ENCODE data around the gene HOXC6. TPM values are rescaled to one million over a fixed set of nuclear protein-coding genes. Genes with fewer than 3 reads are reported as not detected.
A peak's percentile ranks its signal among the peaks of the same experiment; 100 is the strongest.

HOXC6 gene
- total RNA-seq, result 0.24 TPM in 1 of 2 replicates, not detected in the other

DNA sequence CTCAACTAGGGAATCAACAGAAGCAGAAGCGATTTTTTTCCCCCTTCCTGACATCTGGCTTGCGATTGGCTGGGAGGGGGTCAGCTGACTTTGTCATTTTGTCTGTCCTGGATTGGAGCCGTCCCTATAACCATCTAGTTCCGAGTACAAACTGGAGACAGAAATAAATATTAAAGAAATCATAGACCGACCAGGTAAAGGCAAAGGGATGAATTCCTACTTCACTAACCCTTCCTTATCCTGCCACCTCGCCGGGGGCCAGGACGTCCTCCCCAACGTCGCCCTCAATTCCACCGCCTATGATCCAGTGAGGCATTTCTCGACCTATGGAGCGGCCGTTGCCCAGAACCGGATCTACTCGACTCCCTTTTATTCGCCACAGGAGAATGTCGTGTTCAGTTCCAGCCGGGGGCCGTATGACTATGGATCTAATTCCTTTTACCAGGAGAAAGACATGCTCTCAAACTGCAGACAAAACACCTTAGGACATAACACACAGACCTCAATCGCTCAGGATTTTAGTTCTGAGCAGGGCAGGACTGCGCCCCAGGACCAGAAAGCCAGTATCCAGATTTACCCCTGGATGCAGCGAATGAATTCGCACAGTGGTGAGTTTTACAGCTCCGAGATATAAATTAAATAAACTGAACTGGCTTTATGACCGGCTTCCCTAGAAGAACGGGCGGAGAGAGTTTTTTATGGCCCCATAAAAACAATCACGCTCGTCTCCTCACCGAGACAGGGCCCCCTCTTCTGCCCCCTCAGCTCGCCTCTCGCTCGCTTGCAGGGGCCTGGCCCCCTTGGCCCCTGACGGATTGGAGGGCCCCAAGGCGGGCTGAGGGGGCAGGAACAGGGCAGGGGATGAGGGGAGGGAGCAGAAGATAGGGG, at the start of gene HOXC6:
Gene HOXC6, plus strand, starts transcription at position 127 of the 888 bp plus-strand sequence. Its CDS starts 82 bp downstream, at position 209.

DNA sequence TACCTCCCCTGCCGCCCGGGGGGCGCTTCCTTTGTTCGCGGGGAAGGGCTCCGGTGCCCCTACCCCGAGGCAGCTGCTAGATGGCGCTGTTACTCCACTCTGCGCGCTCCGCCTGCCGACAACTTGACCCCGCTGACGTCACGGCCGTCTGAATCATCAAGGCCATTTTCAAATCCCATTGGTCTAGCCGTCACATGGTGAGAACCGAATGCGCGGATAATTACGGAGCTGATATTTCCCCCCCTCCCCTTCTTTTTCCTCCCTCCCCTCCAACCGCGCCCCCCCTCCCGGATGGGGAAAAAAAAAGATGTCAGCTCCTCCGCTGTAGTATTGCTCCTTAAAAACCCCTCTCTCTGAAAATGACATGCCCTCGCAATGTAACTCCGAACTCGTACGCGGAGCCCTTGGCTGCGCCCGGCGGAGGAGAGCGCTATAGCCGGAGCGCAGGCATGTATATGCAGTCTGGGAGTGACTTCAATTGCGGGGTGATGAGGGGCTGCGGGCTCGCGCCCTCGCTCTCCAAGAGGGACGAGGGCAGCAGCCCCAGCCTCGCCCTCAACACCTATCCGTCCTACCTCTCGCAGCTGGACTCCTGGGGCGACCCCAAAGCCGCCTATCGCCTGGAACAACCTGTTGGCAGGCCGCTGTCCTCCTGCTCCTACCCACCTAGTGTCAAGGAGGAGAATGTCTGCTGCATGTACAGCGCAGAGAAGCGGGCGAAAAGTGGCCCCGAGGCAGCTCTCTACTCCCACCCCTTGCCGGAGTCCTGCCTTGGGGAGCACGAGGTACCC, 43.1 kb upstream of the HOXC6 start, which contains the start of gene HOXC10:
Gene HOXC10, plus strand, starts transcription at position 246 of the 791 bp plus-strand sequence. Its CDS starts 114 bp downstream, at position 360.

DNA sequence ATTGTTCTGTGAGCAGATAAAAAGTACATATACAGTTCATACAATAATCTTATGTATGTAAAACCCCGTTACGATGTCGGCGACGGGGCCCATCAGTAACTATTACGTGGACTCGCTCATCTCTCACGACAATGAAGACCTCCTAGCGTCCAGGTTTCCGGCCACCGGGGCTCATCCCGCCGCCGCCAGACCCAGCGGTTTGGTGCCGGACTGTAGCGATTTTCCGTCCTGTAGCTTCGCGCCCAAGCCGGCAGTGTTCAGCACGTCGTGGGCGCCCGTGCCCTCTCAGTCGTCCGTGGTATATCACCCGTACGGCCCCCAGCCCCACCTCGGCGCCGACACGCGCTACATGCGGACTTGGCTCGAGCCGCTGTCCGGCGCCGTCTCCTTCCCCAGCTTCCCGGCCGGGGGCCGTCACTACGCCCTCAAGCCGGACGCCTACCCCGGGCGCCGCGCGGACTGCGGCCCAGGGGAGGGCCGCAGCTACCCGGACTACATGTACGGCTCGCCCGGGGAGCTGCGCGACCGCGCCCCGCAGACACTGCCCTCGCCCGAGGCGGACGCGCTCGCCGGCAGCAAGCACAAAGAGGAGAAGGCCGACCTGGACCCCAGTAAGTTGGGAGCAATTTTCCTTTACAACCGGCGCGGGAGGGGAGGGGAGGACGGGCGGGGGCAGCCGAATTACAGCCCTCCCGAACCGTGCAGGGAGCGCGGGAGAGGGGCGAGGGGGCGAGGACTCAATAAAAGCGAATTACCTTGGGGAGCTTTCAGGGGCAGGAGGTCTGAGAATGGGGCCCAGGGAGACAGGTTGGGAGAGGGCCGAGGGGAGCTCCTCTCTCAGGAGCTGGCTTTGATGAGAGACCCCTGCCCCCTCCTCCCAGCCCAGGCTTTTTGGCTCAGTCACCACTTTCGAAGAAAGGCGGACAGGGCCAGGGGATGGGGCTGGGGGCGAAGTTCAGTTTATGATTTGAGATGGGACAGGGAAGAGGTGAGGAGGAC, 27.8 kb upstream of the HOXC6 start, which contains the start of gene HOXC9:
Gene HOXC9, plus strand, starts transcription at position 46 of the 999 bp plus-strand sequence. Its CDS starts 28 bp downstream, at position 74.

DNA sequence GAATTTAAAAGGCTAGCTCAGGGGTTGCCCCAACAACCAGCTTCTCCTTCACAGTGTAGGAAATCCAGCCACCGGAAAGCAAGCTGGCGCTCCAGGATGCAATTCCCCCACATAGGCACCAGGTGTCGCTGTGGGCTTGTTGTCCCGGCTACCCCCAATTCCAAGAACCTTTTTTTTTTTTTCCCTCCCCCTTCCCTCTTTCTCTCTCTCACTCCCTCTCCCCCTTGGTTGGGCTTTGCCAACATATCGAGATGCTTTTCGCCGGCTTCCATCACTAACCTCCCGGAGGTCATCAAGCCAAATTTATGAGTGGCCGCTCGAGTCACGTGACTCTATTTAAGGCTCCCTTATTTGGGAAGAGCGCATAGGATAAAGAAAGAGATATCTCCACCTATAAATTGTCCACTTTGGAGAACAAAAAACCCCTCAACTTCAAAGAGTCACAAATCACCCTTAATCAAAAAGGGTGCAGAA, 4.4 kb downstream of the HOXC6 start, which contains the start of gene HOXC5:
Gene HOXC5, plus strand, starts transcription at position 424 of the 474 bp plus-strand sequence. CDS start 73 bp downstream, outside the sequence.

DNA sequence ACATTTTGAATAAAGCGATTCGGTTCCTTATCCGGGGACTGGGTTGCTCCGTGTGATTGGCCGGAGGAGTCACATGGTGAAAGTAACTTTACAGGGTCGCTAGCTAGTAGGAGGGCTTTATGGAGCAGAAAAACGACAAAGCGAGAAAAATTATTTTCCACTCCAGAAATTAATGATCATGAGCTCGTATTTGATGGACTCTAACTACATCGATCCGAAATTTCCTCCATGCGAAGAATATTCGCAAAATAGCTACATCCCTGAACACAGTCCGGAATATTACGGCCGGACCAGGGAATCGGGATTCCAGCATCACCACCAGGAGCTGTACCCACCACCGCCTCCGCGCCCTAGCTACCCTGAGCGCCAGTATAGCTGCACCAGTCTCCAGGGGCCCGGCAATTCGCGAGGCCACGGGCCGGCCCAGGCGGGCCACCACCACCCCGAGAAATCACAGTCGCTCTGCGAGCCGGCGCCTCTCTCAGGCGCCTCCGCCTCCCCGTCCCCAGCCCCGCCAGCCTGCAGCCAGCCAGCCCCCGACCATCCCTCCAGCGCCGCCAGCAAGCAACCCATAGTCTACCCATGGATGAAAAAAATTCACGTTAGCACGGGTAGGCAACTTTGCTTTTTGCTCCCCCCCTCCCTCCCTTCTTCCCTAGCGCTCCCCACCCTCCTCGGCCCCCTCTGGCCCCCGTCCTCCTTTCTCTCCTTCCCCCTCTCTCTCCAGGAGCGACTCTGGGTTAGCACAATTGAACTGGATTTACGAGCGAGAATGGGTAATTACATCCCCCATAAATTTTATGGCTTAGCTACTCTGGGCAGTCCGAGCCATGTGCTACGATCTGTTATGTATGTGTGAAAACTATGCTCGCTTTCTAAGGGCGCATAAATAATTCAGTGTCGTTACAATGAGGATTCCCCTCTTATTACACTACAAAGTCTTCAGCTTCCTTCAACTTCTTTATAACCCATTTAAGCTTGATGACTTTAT, 25.8 kb downstream of the HOXC6 start, which contains the start of gene HOXC4:
Gene HOXC4, plus strand, starts transcription at position 85 of the 991 bp plus-strand sequence. Its CDS starts 88 bp downstream, at position 173.

Small RNA genes lying within 50 kb of the gene (small RNA-seq; reads per million reads assigned to genes)
- gene HOXC5 (not detected), gene MIR196A2 (not detected), gene MIR615 (13.9 reads per million, percentile 93 among the genes with 10 or more reads in this experiment)

Other genes with a start within 250 kb of the HOXC6 start
- not detected in 2 replicates for gene HOXC13, start 89.6 kb upstream of the HOXC6 start, total RNA-seq
- gene HOXC12, start 73.5 kb upstream of the HOXC6 start, total RNA-seq, result not detected in 2 replicates
- not detected in 2 replicates for gene HOXC11, start 55.3 kb upstream of the HOXC6 start, total RNA-seq
- gene HOTAIR, start 53.5 kb upstream of the HOXC6 start, total RNA-seq, result 0.16 TPM in 1 of 2 replicates, not detected in the other
- 0.16 TPM in 1 of 2 replicates, not detected in the other for gene HOXC10, start 43.3 kb upstream of the HOXC6 start, total RNA-seq
- gene HOXC9, start 28.3 kb upstream of the HOXC6 start, total RNA-seq, result not detected in 2 replicates
- gene HOXC8, start 19.5 kb upstream of the HOXC6 start, total RNA-seq, result not detected in 2 replicates
- gene HOXC5, start 4.6 kb downstream of the HOXC6 start, total RNA-seq, result 0.12 TPM in 1 of 2 replicates, not detected in the other
- 0.16 and 0.24 TPM in 2 replicates for gene HOXC4, start 25.4 kb downstream of the HOXC6 start, total RNA-seq
- gene SMUG1, start 160.5 kb downstream of the HOXC6 start, total RNA-seq, result 19.6 and 25.0 TPM in 2 replicates